ENCODE measurements around the gene NELL1.
A peak's percentile ranks its signal among the peaks of the same experiment; 100 is the strongest.

Gene NELL1

DNA sequence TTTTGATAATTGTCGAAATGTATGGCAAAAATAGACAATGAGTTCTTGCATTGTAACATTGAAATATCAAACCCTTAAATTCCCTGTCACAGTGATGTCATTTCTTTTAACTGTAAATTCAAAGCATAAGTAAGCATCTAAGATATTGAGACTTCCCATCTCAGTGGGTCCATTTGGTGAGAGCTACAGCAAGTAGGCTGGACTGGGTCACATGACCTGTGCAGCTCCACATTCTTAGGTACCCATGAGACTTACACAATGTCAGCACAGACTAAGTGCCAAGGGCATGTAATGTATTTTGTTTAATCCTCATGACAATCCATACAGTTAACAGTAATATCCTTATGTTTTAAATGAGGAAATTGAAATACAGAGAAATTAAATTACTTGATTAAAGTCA lies 210.7 kb downstream of the NELL1 start:
- DNase-seq: no peak
- TF ChIP-seq, protein P1, sequence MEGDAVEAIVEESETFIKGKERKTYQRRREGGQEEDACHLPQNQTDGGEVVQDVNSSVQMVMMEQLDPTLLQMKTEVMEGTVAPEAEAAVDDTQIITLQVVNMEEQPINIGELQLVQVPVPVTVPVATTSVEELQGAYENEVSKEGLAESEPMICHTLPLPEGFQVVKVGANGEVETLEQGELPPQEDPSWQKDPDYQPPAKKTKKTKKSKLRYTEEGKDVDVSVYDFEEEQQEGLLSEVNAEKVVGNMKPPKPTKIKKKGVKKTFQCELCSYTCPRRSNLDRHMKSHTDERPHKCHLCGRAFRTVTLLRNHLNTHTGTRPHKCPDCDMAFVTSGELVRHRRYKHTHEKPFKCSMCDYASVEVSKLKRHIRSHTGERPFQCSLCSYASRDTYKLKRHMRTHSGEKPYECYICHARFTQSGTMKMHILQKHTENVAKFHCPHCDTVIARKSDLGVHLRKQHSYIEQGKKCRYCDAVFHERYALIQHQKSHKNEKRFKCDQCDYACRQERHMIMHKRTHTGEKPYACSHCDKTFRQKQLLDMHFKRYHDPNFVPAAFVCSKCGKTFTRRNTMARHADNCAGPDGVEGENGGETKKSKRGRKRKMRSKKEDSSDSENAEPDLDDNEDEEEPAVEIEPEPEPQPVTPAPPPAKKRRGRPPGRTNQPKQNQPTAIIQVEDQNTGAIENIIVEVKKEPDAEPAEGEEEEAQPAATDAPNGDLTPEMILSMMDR (IDR thresholded peaks at IDR 0.05): no peak
- Histone ChIP-seq H3K27ac (no peak overlapping the region), H3K4me1 (no peaks in the 10 kb centered on the region), H3K27me3 (no peaks in the 10 kb centered on the region), H3K4me3 (no peak overlapping the region), H3K36me3 (no peaks in the 10 kb centered on the region), H3K9me3 (no peaks in the 10 kb centered on the region)
- intact Hi-C loops (cut with DNase I; ENCODE audit: low total_unique reads): no loop called here

DNA sequence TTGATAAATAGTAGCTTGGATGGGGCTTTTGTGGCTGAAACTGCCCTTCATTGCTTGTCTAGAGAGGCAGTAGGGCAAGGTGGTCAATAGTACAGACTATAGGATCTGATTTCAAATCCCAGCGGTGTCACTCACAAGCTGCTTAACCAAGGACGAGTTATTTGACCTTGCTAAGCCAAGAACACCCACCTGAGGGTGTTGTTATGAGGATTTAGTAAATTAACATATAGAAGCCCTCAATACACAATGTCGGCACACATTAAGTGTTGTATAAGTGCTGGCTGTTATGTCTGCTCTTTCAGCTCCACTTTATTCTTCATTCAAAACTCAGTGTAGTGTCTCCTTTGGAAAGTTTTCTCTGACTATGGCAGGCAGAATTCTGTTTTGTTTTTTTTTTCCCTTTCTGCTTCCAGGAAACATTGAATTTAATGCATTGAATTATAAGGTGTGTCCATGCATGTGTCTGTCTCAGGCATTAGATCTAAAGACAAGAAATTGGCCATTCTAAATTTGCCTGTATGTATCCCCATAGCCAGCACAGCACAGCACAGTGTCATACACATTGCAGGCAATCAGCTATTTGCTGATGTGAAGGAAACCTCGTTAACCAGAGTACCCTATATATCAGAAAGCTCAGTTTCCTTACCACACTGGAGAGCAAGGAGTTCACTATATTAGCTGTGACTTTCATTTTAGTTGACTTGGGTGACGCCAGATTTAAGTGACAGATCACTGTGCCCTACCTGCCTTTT lies 212.1 kb downstream of the NELL1 start:
- no peak overlapping the region for H3K27ac ChIP-seq
- H3K36me3 ChIP-seq: no peaks in the 10 kb centered on the region
- no peak overlapping the region for H3K4me3 ChIP-seq
- H3K4me1 ChIP-seq: no peaks in the 10 kb centered on the region
- TF ChIP-seq, protein P1 (IDR thresholded peaks at IDR 0.05): no peak
- no peaks in the 10 kb centered on the region for H3K9me3 ChIP-seq
- intact Hi-C loops (cut with DNase I; ENCODE audit: low total_unique reads): no loop called here
- DNase-seq: no peak
- no peaks in the 10 kb centered on the region for H3K27me3 ChIP-seq

DNA sequence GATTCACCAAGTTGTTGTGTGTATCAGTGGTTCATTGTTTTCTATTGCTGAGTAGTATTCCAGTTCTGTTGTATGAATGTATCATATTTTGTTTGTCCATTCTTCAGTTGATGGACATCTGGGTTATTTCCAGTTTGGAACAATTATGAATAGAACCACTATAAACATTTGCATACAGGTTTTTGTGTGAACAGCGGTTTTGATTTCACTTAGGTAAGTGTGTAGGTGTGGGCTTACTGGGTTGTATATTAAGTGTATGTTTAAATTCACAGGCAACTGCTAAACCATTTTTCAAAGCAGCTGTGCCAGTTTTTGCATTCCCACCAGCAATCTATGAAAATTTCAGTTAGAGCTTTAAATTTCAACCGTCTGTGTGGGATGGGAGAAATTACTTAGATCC lies 217.8 kb downstream of the NELL1 start:
- DNase-seq: no peak
- Histone ChIP-seq H3K27ac (no peak overlapping the region), H3K4me3 (no peak overlapping the region), H3K36me3 (no peaks in the 10 kb centered on the region), H3K4me1 (no peaks in the 10 kb centered on the region), H3K9me3 (no peaks in the 10 kb centered on the region), H3K27me3 (no peaks in the 10 kb centered on the region)
- intact Hi-C loops (cut with DNase I; ENCODE audit: low total_unique reads): no loop called here
- TF ChIP-seq, protein P1 (IDR thresholded peaks at IDR 0.05): no peak

DNA sequence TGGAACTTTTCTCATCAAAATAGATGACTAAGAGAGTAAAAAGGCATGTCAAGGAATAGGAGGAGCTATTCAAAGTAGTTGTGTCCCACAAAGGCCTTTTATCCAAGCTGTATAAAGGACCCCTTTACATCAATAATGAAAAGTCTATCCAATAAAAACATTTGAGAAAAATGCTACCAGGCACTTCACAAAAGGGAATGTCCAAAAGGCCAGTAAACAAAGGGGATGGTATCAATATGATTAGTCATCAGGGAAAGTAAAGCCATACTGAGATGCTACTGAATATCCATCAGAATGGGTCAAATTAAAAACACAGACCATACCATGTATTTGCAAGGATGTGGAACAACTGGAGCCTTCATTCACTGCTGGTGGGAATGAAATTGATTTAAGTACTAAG lies 224.9 kb downstream of the NELL1 start:
- Histone ChIP-seq H3K27me3 (no peaks in the 10 kb centered on the region), H3K9me3 (no peaks in the 10 kb centered on the region), H3K36me3 (no peaks in the 10 kb centered on the region), H3K4me1 (no peaks in the 10 kb centered on the region), H3K27ac (no peak overlapping the region), H3K4me3 (no peak overlapping the region)
- TF ChIP-seq, protein P1 (IDR thresholded peaks at IDR 0.05): no peak
- intact Hi-C loops (cut with DNase I; ENCODE audit: low total_unique reads): no loop called here
- DNase-seq: no peak

DNA sequence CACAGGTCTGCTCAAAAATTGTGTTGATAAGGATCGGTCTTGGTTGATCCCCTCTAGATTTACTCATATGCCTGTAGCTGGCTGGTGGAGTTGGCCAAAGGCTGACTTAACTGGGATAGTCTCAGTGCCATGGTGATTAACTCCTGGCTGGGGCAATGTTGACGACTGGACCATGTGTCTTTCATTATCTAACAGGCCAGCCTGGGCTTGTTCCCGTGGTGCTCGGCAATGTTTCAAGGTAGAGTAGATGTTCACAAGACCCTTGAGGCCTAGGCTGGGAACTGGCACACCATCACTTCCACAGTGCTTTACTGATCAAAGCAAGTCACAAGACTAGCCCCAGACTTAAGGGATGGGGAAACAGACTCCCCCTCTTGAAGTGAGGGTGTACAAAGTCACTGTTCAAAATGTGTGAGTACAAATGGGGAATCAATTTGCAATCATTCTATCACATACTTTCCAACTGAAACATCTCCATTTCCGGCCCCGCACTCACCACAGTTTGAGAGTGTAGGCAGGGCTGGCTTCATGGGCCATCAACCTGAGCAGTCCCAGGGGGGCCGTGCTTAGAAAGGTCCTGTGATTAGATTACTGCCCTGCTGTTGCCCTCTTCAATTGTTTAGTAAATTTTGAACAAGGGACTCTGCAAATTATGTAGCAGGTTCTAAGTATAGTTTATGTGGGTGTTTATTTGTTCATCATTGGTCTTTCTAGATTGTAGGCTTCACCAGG lies 240.8 kb downstream of the NELL1 start:
- H3K9me3 ChIP-seq: peaks cover 0 to under 1% (median 0%) of the 10 kb centered on the region in 3 donors
- no peak overlapping the region for H3K27ac ChIP-seq
- H3K4me3 ChIP-seq: no peak overlapping the region
- intact Hi-C loops (cut with DNase I; ENCODE audit: low total_unique reads): no loop called here
- no peaks in the 10 kb centered on the region for H3K36me3 ChIP-seq
- H3K4me1 ChIP-seq: no peaks in the 10 kb centered on the region
- TF ChIP-seq, protein P1 (IDR thresholded peaks at IDR 0.05): no peak
- H3K27me3 ChIP-seq: no peaks in the 10 kb centered on the region
- DNase-seq: peak in 1 of 2 donors; percentile 17

Data from tibial artery (tissue), 4 donors.